Neural crest cell (in vitro differentiated cells): ENCODE measurements around the gene DISP2. TPM values are rescaled to one million over a fixed set of nuclear protein-coding genes. Genes with fewer than 3 reads are reported as not detected.

Experiments
- DNase-seq: peaks from one replicate; pipeline ENCODE4 v3.0.0; 2021; ENCODE audit warnings: low read depth, mixed read lengths, low spot score
- H3K27ac Mint-ChIP-seq: one replicate; pipeline ENCODE4 v1.8.0; 2021; ENCODE audit warnings: mild to moderate bottlenecking, mixed read lengths; ENCODE audit not compliant: unreplicated experiment
- H3K27me3 Mint-ChIP-seq: 2 replicates; pipeline ENCODE4 v1.8.0; 2021; ENCODE audit warnings: low read depth, mild to moderate bottlenecking, mixed read lengths
- H3K36me3 Mint-ChIP-seq: 2 replicates; pipeline ENCODE4 v1.8.0; 2021; ENCODE audit warnings: low read depth, mild to moderate bottlenecking, mixed read lengths
- H3K4me1 Mint-ChIP-seq: 2 replicates; pipeline ENCODE4 v1.8.0; 2021; ENCODE audit warnings: mixed read lengths
- H3K4me3 Mint-ChIP-seq: one replicate; pipeline ENCODE4 v1.8.0; 2021; ENCODE audit warnings: mild to moderate bottlenecking, mixed read lengths
- H3K9me3 Mint-ChIP-seq: 2 replicates; pipeline ENCODE4 v1.8.0; 2021; ENCODE audit warnings: mixed read lengths
- long read RNA-seq: library from polyadenylated mRNA; unstranded; transcript quantifications from one replicate; pipeline ENCODE4 v2.0.0, GENCODE V29; 2020
- total RNA-seq: library from RNA; stranded (reverse); gene quantifications from 2 replicates; pipeline ENCODE4 v1.2.1, GENCODE V29; 2021
- TF ChIP-seq, protein P1 (sequence below): fragments of 200-600 bp; sonication (generic); conservative IDR thresholded peaks from 2 replicates; pipeline ENCODE4 v1.5.0; 2021; ENCODE audit warnings: antibody characterized with exemption, mild to moderate bottlenecking

Gene DISP2, protein sequence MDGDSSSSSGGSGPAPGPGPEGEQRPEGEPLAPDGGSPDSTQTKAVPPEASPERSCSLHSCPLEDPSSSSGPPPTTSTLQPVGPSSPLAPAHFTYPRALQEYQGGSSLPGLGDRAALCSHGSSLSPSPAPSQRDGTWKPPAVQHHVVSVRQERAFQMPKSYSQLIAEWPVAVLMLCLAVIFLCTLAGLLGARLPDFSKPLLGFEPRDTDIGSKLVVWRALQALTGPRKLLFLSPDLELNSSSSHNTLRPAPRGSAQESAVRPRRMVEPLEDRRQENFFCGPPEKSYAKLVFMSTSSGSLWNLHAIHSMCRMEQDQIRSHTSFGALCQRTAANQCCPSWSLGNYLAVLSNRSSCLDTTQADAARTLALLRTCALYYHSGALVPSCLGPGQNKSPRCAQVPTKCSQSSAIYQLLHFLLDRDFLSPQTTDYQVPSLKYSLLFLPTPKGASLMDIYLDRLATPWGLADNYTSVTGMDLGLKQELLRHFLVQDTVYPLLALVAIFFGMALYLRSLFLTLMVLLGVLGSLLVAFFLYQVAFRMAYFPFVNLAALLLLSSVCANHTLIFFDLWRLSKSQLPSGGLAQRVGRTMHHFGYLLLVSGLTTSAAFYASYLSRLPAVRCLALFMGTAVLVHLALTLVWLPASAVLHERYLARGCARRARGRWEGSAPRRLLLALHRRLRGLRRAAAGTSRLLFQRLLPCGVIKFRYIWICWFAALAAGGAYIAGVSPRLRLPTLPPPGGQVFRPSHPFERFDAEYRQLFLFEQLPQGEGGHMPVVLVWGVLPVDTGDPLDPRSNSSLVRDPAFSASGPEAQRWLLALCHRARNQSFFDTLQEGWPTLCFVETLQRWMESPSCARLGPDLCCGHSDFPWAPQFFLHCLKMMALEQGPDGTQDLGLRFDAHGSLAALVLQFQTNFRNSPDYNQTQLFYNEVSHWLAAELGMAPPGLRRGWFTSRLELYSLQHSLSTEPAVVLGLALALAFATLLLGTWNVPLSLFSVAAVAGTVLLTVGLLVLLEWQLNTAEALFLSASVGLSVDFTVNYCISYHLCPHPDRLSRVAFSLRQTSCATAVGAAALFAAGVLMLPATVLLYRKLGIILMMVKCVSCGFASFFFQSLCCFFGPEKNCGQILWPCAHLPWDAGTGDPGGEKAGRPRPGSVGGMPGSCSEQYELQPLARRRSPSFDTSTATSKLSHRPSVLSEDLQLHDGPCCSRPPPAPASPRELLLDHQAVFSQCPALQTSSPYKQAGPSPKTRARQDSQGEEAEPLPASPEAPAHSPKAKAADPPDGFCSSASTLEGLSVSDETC (N-terminal part only)
- total RNA-seq: 2.0 and 3.1 TPM in 2 replicates
- long read RNA-seq: 0 reads

DNA sequence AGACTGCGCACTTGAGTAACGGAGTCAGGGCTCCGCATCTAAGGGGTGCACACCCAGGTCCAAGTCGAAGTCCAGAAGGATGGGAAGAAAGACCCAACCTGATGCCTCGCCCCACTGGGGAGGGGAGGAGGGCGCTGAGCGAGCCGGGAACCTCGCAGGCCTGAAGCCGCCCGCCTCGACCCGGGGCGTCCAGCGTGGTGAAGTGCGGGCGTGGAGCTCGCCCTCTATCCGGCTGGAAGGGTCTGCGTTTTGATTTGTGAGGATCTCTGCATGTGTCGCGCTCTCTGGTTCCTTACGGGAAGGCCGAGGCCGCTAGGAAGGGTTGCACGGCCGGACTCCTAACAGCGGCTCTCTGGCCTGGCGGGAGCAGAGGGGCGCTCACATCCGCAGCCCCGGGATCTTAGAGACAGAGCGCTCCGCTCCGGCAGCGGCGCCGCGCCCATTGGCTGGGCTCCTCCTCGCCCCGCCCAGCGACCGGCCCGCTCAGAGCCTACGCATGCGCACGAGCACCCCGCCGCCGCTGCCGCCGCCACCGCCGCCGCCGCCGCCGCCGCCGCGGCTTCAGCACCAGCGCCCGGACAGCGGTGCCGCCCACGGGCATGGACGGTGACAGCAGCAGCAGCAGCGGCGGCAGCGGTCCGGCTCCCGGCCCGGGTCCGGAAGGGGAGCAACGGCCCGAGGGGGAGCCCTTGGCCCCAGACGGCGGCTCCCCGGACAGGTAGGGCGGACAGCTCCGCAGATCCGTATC is at the start of gene DISP2:
TSS of gene DISP2 (plus strand) at position 497 of the 748 bp plus-strand sequence. CDS start at position 600, 103 bp downstream.
- peaks cover 28% of the 10 kb centered on the region for H3K4me1 Mint-ChIP-seq
- TF ChIP-seq, protein P1, sequence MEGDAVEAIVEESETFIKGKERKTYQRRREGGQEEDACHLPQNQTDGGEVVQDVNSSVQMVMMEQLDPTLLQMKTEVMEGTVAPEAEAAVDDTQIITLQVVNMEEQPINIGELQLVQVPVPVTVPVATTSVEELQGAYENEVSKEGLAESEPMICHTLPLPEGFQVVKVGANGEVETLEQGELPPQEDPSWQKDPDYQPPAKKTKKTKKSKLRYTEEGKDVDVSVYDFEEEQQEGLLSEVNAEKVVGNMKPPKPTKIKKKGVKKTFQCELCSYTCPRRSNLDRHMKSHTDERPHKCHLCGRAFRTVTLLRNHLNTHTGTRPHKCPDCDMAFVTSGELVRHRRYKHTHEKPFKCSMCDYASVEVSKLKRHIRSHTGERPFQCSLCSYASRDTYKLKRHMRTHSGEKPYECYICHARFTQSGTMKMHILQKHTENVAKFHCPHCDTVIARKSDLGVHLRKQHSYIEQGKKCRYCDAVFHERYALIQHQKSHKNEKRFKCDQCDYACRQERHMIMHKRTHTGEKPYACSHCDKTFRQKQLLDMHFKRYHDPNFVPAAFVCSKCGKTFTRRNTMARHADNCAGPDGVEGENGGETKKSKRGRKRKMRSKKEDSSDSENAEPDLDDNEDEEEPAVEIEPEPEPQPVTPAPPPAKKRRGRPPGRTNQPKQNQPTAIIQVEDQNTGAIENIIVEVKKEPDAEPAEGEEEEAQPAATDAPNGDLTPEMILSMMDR: no peak
- H3K4me3 Mint-ChIP-seq: peak within 1 kb of the TSS; percentile 84

DNA sequence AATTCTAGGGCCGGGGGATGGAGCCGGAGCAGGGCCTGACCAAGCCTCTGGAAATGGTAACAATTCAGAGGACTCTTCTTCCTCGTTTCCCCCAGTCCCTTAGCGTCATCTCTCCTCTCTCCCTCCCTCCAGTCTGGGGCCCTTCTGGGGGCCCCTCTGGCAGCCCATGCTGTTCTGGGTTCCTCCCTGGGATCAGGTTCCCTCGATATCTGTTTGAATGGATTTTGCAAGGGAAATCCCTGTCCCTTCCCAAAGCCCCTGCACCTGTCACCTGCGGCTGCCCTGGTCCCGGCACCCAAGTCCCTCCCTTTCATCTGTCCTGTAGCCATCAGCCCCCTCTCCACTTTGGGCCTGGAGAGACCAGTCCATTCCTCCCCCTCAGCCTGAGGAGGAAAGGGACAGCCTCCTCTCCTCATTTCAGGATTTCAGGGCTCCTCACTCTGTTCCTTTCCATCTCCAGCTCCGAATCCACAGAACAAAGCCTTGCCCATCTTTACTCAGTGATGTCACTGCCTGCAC is 48.6 kb upstream of the DISP2 start:
- Mint-ChIP-seq H3K36me3 (no peaks in the 10 kb centered on the region), H3K9me3 (no peaks in the 10 kb centered on the region), H3K4me1 (peaks cover 9% of the 10 kb centered on the region), H3K27ac (peak overlapping the region; percentile 70), H3K27me3 (peaks cover 44% of the 10 kb centered on the region), H3K4me3 (no peak overlapping the region)
- TF ChIP-seq, protein P1: no peak
- no peak for DNase-seq

More for the DNA sequence above, at the start of gene DISP2:
- H3K9me3 Mint-ChIP-seq: no peaks in the 10 kb centered on the region
- H3K27me3 Mint-ChIP-seq: peaks cover 26% of the 10 kb centered on the region
- H3K27ac Mint-ChIP-seq: no peak within 1 kb of the TSS
- DNase-seq: peak; percentile 92
- no peaks in the 10 kb centered on the region for H3K36me3 Mint-ChIP-seq

DNA sequence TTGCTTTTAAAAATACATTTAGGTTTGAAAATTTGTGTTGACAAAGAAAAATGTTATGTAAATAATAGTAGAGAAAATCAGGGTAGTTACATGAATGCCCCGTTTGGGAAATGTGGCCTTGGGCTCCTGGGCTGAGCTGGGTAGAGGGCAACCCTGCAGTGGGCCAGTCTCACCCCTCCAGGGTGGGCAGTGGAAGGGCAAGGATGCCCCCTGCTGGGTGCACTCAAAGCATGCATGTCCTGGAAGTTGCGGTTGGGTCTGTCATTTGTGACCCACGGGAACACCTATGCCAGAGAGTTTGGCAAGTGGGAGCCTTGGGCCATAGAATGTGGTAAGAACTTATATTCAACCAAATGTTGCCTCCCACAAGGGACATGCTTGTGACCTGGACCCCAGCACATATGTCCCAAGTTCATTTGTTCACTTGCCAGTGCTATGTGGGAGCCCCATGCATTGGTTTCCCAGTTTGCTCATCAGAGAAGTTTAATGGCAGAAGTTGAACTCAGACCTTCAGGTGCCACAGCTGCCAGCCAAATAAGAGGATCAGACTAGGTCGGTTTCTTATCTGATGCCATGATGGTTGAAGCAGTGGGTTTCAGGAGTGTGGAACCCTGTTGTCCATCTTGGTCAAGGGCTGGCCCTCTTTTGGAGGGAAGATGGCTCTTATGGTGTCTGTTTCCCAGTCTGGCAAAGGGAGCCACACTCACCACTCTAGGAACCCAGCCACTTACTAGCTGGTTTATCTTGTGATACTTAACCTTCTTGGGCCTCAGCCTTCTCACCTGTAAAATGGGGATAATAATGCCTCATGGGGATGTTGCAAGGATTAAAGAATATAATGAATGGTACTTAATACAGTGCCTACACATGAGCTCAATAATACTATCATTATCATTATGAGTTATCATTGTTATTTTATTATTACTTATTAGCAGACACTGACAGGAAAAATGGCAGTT is 47.7 kb upstream of the DISP2 start:
- Mint-ChIP-seq H3K4me3 (no peak overlapping the region), H3K9me3 (no peaks in the 10 kb centered on the region), H3K4me1 (peaks cover 9% of the 10 kb centered on the region), H3K27ac (no peak overlapping the region), H3K36me3 (no peaks in the 10 kb centered on the region), H3K27me3 (peaks cover 52% of the 10 kb centered on the region)
- TF ChIP-seq, protein P1: peak; percentile 87
- peak; percentile 75 for DNase-seq

DNA sequence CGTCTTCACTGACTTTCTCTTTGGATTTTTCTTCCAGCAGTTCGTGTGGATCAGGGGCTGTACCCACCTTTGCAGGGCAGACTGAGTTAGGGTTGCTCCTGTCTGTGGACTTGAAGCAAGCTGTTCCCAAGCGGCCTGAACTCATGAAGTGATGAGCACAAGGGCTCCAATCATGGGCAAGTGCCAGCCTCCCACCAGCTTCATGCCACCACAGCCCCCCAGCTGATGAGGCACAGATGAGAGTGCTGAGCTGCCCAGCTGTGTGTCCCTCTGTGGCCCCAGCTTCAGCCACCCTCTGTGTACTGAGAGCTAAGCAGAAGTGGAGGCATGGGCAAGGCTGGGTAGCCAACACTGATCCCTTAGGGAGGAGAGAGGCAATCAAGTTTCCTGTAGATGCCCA is 47.0 kb upstream of the DISP2 start:
- H3K27ac Mint-ChIP-seq: no peak overlapping the region
- H3K27me3 Mint-ChIP-seq: peaks cover 59% of the 10 kb centered on the region
- TF ChIP-seq, protein P1: no peak
- H3K4me3 Mint-ChIP-seq: no peak overlapping the region
- no peaks in the 10 kb centered on the region for H3K36me3 Mint-ChIP-seq
- peaks cover 9% of the 10 kb centered on the region for H3K4me1 Mint-ChIP-seq
- no peak for DNase-seq
- H3K9me3 Mint-ChIP-seq: no peaks in the 10 kb centered on the region
